GM10248 (cell line): ENCODE data around the gene SPATA3.

Experiments
- CTCF ChIA-PET: fragments of 300-600 bp; sonication (Branson Sonifier 250); formaldehyde crosslinking; extraction: SDS; loops from one replicate; lab custom pipeline; 2021; ENCODE audit warnings: antibody characterized with exemption; lab: Yijun Ruan, JAX
- POLR2A ChIA-PET: fragments of 350-650 bp; sonication (Branson Sonifier 250); formaldehyde crosslinking; extraction: SDS; loops from one replicate; lab custom pipeline; 2020; ENCODE audit warnings: antibody characterized with exemption; lab: Yijun Ruan, JAX
- DNase-seq: peaks from one replicate; pipeline ENCODE4 v3.0.0; 2012; ENCODE audit errors: extremely low spot score
- TF ChIP-seq, protein P1 (sequence below): IDR thresholded peaks from 2 replicates; pipeline ENCODE4 v1.5.1; 2012; ENCODE audit warnings: mild to moderate bottlenecking, low read depth; ENCODE audit errors: extremely low read depth, missing control alignments, control extremely low read depth

The SPATA3 gene

DNA sequence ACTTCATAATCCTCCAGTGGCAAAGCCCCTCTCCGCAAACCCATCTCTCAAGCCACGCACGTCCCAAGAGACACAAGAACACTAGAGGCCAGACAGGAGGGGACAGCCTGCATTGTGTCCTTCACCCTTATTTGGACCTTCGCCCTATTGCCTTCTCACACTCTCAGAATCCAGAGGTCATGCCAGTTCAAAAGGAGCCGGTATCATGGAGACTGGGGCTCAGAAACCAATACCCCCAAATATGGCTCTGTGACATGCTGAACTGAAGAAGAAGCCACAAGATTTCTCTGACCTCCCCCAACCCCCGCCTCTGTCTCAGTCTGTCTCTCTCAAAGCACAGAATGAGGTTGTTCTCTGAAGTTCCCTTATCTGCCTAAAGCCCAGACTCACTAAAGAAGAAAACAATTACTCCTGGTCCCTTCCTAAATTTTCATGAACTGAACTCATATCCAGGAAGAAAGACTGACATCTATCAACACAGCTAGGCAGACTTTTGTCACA lies 19.2 kb upstream of the SPATA3 start:
- TF ChIP-seq, protein P1, sequence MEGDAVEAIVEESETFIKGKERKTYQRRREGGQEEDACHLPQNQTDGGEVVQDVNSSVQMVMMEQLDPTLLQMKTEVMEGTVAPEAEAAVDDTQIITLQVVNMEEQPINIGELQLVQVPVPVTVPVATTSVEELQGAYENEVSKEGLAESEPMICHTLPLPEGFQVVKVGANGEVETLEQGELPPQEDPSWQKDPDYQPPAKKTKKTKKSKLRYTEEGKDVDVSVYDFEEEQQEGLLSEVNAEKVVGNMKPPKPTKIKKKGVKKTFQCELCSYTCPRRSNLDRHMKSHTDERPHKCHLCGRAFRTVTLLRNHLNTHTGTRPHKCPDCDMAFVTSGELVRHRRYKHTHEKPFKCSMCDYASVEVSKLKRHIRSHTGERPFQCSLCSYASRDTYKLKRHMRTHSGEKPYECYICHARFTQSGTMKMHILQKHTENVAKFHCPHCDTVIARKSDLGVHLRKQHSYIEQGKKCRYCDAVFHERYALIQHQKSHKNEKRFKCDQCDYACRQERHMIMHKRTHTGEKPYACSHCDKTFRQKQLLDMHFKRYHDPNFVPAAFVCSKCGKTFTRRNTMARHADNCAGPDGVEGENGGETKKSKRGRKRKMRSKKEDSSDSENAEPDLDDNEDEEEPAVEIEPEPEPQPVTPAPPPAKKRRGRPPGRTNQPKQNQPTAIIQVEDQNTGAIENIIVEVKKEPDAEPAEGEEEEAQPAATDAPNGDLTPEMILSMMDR = no peak
- DNase-seq = no peak
- ChIA-PET CTCF (interaction anchor here (5.1 kb wide), 1 partner anchor 9 kb away, joined by 59 read pairs; no protein-coding TSS in a partner anchor), POLR2A (no interaction called here)

DNA sequence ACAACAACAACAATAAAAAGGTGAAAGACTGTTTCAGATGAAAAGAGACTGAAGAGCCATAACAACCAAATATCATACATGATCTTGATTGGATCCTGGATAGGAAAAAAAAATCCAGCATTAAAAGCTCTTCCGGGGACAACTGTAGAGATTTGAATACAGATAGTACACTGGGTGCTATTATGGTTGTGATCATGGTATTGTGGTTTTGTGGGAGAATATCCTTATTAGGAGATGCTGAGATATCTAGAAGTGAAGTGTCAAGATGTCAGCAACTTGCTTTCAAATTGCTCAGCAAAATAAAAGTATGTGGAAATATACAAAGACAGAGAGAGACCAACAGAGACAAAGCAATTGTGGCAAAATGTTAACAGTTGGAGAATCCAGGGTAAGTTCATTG lies 15.5 kb upstream of the SPATA3 start:
- DNase-seq = no peak
- TF ChIP-seq, protein P1 = no peak
- ChIA-PET CTCF (interaction anchor here (0.9 to 14.2 kb wide), 6 partner anchors 30 to 156 kb away, joined by 3 to 256 read pairs (median 6); partner anchors contain the start of gene GPR55), POLR2A (no interaction called here)

DNA sequence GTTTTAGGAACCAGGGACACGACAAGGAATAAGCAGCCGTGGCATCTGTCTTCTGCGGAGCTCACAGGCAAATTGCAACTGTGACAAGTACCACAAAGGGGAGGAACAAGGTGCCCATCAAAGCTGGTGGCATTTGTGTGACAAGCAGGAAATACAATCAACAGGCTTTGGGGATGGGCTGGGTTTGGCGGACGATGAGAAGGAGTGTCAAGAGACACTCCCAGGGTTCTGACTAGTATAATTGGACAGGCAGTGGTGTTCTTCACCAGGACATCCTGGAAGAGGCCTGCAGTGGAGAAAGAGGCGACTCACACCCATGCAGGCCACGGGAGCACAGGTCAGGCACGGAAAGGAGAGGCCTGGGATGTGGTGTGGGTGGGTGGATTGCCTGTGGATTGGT lies 14.2 kb upstream of the SPATA3 start:
- POLR2A ChIA-PET = interaction anchor here (0.6 to 1.1 kb wide), 5 partner anchors 11 to 762 kb away, joined by 3 to 4 read pairs (median 4); no protein-coding TSS in a partner anchor
- DNase-seq = no peak
- TF ChIP-seq, protein P1 = no peak
- CTCF ChIA-PET = interaction anchor here (1.2 to 14.2 kb wide), 6 partner anchors 19 to 157 kb away, joined by 3 to 256 read pairs (median 8); partner anchors contain the start of gene GPR55

DNA sequence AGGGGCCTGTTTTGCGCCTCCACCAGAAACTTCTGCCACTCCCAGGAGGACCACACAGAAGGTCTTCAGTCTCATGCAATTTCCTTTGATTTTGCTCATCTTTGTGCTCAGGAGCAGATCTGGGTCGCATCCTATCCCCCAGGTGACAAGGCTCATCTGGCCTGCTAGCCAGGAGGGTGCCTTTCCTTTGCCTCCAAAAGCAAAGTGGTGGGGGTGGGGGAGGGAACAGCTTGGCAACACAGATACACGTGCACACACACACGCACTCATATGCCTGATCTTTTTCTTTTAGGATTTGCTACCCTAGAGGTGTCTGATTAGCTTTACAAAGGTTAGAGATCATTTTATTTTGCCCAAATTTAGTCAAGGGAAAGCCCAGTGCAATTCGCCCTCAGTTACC lies 13.8 kb upstream of the SPATA3 start:
- TF ChIP-seq, protein P1 = no peak
- no peak for DNase-seq
- POLR2A ChIA-PET = interaction anchor here (0.6 to 1.1 kb wide), 2 partner anchors 14 to 58 kb away, joined by 3 to 4 read pairs; no protein-coding TSS in a partner anchor
- CTCF ChIA-PET = interaction anchor here (1.4 to 14.2 kb wide), 7 partner anchors 16 to 158 kb away, joined by 3 to 256 read pairs (median 6); partner anchors contain the start of gene GPR55

DNA sequence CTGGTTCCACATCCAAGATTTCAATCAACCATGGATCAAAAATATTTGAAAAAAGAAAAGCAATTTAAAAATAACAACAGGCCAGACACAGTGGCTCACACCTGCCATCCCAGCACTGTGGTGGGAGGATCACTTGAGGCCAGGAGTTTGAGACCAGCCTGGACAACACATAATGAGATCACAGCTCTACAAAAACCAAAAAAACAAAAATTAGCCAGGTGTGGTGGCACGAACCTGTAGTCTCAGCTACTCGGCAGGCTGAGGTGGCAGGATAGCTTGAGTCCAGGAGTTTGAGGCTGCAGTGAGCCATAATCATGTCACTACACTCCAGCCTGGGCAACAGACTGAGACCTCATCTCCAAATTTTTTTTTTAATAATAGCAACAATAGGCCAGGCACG lies 13.4 kb upstream of the SPATA3 start:
- CTCF ChIA-PET = interaction anchor here (1.4 to 14.2 kb wide), 7 partner anchors 16 to 158 kb away, joined by 3 to 256 read pairs (median 6); partner anchors contain the start of gene GPR55
- DNase-seq = no peak
- TF ChIP-seq, protein P1 = no peak
- POLR2A ChIA-PET = interaction anchor here (0.6 kb wide), 1 partner anchor 59 kb away, joined by 3 read pairs; no protein-coding TSS in a partner anchor

DNA sequence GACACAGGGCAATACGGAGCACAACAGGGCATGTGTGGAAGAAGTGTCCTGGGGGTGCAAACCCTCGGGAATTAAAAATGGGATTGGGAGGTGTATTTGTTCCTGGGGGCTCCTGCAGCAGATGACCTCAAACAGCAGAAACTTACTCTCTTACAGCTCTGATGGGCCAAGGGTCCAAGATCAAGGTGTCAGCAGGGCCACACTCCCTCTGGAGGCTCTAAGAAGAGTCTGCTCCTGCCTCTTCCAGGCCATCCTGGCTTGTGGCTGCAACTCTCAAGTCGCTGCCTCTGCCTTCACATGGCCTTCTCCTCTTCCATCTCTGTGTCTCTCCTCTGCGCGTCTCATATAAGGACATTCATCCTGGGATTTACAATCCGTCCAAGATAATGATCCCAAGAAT lies 12.4 kb upstream of the SPATA3 start:
- POLR2A ChIA-PET = interaction anchor here (1.1 kb wide), 1 partner anchor 24 kb away, joined by 3 read pairs; no protein-coding TSS in a partner anchor
- CTCF ChIA-PET = interaction anchor here (0.7 to 14.2 kb wide), 14 partner anchors 9 to 160 kb away, joined by 3 to 256 read pairs (median 14); partner anchors contain the start of genes GPR55, ITM2C and SPATA3
- TF ChIP-seq, protein P1 = peak; percentile 11
- DNase-seq = no peak
